Measurements from ENCODE around the gene DNAJC27. TPM values are rescaled to one million over a fixed set of nuclear protein-coding genes. Genes with fewer than 3 reads are reported as not detected.

DNAJC27 gene
- total and polyA plus RNA-seq, 2 of the 13 experiments (the other 11 are each of a cell fraction or from before 2014, with no cell fraction given) = 3.1 to 3.7 TPM

DNA sequence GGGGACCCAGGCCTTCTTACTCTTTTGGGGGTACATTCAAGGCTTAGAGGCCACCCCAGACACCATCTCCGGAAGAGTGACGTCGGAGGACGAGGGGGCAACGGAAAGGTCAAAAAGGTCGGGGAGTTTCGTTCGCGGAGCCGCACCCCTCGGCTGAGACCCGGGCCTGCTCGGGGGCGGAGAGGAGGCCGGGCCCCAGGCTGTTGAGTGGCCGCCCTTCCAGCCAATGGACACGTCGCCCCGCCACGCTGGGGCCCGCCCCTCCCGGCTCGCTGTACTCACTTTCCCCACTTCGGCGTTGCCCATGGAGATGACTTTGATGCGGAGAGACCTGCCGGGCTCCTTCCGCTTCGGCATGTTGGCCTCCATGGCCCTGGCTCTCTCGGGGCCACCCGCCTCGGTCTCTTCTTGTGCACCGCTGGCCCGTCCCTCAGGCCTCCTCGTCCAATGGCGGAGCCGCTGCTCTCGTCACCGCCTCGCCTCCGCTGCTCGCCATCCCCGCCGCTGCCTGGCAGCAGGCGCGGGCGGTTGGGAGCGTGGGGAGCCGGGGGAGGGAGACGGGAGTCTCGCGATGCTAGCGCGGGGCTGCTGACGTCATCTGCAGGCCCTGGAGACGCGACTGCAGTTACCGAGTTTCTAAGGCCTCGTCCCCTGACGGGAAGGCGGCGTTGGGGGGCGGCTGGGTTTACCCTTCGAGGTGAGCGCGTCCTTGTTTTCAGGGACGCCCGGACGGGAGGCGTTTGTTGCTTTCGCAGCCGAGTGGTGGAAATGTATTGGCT lies at the start of gene DNAJC27 (continued):
- TF ChIP-seq ZMYM3 (CRISPR knock-in tag; IDR thresholded peaks at IDR 0.05) (peak; percentile 62), ZNF124 (CRISPR knock-in tag; IDR thresholded peaks at IDR 0.05) (peak; percentile 93), KLF16 (CRISPR knock-in tag; IDR thresholded peaks at IDR 0.05) (peak in 1 of 2 experiments; percentile 88; a peak in 2 of 4 replicates), MED1 (CRISPR knock-in tag; IDR thresholded peaks at IDR 0.05) (peak; percentile 81; the same call in 1 of the 2 replicates), ZNF235 (CRISPR knock-in tag; IDR thresholded peaks at IDR 0.05; ENCODE audit: borderline replicate concordance) (peak; percentile 45), NR2C2 (CRISPR knock-in tag; IDR thresholded peaks at IDR 0.05; ENCODE audit: borderline replicate concordance) (peak; percentile 52; the same call in 1 of the 2 replicates), RFX3 (CRISPR knock-in tag; IDR thresholded peaks at IDR 0.05) (peak; percentile 70), SP140L (CRISPR knock-in tag; IDR thresholded peaks at IDR 0.05; ENCODE audit: borderline replicate concordance) (no peak; the same call in 1 of the 2 replicates)
- TF ChIP-seq, protein P1, sequence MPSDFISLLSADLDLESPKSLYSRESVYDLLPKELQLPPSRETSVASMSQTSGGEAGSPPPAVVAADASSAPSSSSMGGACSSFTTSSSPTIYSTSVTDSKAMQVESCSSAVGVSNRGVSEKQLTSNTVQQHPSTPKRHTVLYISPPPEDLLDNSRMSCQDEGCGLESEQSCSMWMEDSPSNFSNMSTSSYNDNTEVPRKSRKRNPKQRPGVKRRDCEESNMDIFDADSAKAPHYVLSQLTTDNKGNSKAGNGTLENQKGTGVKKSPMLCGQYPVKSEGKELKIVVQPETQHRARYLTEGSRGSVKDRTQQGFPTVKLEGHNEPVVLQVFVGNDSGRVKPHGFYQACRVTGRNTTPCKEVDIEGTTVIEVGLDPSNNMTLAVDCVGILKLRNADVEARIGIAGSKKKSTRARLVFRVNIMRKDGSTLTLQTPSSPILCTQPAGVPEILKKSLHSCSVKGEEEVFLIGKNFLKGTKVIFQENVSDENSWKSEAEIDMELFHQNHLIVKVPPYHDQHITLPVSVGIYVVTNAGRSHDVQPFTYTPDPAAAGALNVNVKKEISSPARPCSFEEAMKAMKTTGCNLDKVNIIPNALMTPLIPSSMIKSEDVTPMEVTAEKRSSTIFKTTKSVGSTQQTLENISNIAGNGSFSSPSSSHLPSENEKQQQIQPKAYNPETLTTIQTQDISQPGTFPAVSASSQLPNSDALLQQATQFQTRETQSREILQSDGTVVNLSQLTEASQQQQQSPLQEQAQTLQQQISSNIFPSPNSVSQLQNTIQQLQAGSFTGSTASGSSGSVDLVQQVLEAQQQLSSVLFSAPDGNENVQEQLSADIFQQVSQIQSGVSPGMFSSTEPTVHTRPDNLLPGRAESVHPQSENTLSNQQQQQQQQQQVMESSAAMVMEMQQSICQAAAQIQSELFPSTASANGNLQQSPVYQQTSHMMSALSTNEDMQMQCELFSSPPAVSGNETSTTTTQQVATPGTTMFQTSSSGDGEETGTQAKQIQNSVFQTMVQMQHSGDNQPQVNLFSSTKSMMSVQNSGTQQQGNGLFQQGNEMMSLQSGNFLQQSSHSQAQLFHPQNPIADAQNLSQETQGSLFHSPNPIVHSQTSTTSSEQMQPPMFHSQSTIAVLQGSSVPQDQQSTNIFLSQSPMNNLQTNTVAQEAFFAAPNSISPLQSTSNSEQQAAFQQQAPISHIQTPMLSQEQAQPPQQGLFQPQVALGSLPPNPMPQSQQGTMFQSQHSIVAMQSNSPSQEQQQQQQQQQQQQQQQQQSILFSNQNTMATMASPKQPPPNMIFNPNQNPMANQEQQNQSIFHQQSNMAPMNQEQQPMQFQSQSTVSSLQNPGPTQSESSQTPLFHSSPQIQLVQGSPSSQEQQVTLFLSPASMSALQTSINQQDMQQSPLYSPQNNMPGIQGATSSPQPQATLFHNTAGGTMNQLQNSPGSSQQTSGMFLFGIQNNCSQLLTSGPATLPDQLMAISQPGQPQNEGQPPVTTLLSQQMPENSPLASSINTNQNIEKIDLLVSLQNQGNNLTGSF (CRISPR knock-in tag; IDR thresholded peaks at IDR 0.05) = peak; percentile 73
- TF ChIP-seq, protein P2, sequence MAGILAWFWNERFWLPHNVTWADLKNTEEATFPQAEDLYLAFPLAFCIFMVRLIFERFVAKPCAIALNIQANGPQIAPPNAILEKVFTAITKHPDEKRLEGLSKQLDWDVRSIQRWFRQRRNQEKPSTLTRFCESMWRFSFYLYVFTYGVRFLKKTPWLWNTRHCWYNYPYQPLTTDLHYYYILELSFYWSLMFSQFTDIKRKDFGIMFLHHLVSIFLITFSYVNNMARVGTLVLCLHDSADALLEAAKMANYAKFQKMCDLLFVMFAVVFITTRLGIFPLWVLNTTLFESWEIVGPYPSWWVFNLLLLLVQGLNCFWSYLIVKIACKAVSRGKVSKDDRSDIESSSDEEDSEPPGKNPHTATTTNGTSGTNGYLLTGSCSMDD (CRISPR knock-in tag; IDR thresholded peaks at IDR 0.05) = no peak; the same call in 1 of the 2 replicates
- TF ChIP-seq, protein P3, sequence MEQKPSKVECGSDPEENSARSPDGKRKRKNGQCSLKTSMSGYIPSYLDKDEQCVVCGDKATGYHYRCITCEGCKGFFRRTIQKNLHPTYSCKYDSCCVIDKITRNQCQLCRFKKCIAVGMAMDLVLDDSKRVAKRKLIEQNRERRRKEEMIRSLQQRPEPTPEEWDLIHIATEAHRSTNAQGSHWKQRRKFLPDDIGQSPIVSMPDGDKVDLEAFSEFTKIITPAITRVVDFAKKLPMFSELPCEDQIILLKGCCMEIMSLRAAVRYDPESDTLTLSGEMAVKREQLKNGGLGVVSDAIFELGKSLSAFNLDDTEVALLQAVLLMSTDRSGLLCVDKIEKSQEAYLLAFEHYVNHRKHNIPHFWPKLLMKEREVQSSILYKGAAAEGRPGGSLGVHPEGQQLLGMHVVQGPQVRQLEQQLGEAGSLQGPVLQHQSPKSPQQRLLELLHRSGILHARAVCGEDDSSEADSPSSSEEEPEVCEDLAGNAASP (CRISPR knock-in tag; IDR thresholded peaks at IDR 0.05; ENCODE audit: borderline replicate concordance) = peak; percentile 73
- TF ChIP-seq, protein P4, sequence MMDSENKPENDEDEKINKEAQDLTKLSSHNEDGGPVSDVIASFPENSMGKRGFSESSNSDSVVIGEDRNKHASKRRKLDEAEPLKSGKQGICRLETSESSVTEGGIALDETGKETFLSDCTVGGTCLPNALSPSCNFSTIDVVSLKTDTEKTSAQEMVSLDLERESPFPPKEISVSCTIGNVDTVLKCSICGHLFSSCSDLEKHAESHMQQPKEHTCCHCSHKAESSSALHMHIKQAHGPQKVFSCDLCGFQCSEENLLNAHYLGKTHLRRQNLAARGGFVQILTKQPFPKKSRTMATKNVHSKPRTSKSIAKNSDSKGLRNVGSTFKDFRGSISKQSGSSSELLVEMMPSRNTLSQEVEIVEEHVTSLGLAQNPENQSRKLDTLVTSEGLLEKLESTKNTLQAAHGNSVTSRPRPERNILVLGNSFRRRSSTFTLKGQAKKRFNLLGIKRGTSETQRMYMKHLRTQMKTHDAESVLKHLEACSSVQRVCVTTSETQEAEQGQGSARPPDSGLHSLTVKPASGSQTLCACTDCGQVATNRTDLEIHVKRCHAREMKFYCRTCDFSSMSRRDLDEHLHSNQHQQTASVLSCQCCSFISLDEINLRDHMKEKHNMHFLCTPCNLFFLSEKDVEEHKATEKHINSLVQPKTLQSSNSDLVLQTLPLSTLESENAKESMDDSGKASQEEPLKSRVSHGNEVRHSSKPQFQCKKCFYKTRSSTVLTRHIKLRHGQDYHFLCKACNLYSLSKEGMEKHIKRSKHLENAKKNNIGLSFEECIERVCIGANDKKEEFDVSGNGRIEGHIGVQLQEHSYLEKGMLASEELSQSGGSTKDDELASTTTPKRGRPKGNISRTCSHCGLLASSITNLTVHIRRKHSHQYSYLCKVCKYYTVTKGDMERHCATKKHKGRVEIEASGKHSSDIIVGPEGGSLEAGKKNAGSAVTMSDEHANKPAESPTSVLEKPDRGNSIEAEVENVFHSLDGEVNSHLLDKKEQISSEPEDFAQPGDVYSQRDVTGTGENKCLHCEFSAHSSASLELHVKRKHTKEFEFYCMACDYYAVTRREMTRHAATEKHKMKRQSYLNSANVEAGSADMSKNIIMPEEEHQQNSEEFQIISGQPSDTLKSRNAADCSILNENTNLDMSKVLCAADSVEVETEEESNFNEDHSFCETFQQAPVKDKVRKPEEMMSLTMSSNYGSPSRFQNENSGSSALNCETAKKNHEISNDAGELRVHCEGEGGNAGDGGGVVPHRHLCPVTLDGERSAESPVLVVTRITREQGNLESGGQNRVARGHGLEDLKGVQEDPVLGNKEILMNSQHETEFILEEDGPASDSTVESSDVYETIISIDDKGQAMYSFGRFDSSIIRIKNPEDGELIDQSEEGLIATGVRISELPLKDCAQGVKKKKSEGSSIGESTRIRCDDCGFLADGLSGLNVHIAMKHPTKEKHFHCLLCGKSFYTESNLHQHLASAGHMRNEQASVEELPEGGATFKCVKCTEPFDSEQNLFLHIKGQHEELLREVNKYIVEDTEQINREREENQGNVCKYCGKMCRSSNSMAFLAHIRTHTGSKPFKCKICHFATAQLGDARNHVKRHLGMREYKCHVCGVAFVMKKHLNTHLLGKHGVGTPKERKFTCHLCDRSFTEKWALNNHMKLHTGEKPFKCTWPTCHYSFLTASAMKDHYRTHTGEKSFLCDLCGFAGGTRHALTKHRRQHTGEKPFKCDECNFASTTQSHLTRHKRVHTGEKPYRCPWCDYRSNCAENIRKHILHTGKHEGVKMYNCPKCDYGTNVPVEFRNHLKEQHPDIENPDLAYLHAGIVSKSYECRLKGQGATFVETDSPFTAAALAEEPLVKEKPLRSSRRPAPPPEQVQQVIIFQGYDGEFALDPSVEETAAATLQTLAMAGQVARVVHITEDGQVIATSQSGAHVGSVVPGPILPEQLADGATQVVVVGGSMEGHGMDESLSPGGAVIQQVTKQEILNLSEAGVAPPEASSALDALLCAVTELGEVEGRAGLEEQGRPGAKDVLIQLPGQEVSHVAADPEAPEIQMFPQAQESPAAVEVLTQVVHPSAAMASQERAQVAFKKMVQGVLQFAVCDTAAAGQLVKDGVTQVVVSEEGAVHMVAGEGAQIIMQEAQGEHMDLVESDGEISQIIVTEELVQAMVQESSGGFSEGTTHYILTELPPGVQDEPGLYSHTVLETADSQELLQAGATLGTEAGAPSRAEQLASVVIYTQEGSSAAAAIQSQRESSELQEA (CRISPR knock-in tag; IDR thresholded peaks at IDR 0.05; ENCODE audit: not compliant biosample characterization) = peak; percentile 57
